Common myeloid progenitor, CD34-positive (primary cell): ENCODE results near the gene TIMM9.
"Not testable (repeated sequence)": the region's sequence is repeated elsewhere in the genome, so short reads cannot be mapped to it uniquely, and the experiment has no call there.

Source experiments
- CTCF ChIA-PET: fragments of 350-600 bp; sonication (Branson Sonifier 250); formaldehyde crosslinking; loops from one replicate; lab custom pipeline; 2021; ENCODE audit warnings: antibody characterized with exemption; lab: Charles Lee
- POLR2A ChIA-PET: fragments of 350-600 bp; sonication (Branson Sonifier 250); formaldehyde crosslinking; loops from one replicate; lab custom pipeline; 2021; ENCODE audit warnings: antibody characterized with exemption; lab: Charles Lee
- DNase-seq, 3 donors: peaks; one replicate each; pipeline versions ENCODE4 v3.0.0 to v3.0.0-alpha.2; 2013
- H3K27ac ChIP-seq, 2 experiments: 1 replicate in 1 of 2; 2 replicates in 1 of 2; pipeline ENCODE4 v1.7.0; 2013; ENCODE audit warnings: inconsistent platforms in 2 of 2, low read length in 2 of 2, mild to moderate bottlenecking in 2 of 2, low read depth in 1 of 2, moderate library complexity in 1 of 2; ENCODE audit not compliant: severe bottlenecking in 2 of 2, insufficient read depth in 1 of 2, poor library complexity in 1 of 2
- H3K27me3 ChIP-seq, 5 experiments: replicated peaks in 2 of 5; 1 replicate in 3 of 5; 2 replicates in 2 of 5; pipeline versions ENCODE4 v1.6.1 to v1.7.0; 2013; ENCODE audit warnings: low read length in 4 of 5, mild to moderate bottlenecking in 2 of 5, moderate library complexity in 2 of 5, inconsistent platforms in 1 of 5; ENCODE audit not compliant: insufficient read depth in 5 of 5, control insufficient read depth in 4 of 5
- H3K36me3 ChIP-seq, 4 experiments: 1 replicate in 2 of 4; 2 replicates in 2 of 4; pipeline versions ENCODE4 v1.6.1 to v1.7.0; 2013; ENCODE audit warnings: low read length in 3 of 4, control low read depth in 1 of 4, mild to moderate bottlenecking in 1 of 4; ENCODE audit not compliant: control insufficient read depth in 4 of 4, insufficient read depth in 4 of 4
- H3K4me1 ChIP-seq, 4 experiments: 1 replicate in 3 of 4; 2 replicates in 1 of 4; pipeline versions ENCODE4 v1.6.1 to v1.7.1; 2013; ENCODE audit warnings: low read length in 3 of 4, mild to moderate bottlenecking in 3 of 4, control low read depth in 1 of 4, inconsistent platforms in 1 of 4, moderate library complexity in 1 of 4; ENCODE audit not compliant: control insufficient read depth in 4 of 4, insufficient read depth in 4 of 4; ENCODE audit errors: control extremely low read depth in 1 of 4
- H3K4me3 ChIP-seq, 7 experiments: 1 replicate in 4 of 7; 2 replicates in 3 of 7; pipeline versions ENCODE4 v1.5.1 to v1.7.0; 2013; ENCODE audit warnings: mild to moderate bottlenecking in 7 of 7, low read length in 6 of 7, moderate library complexity in 6 of 7, inconsistent platforms in 2 of 7, low read depth in 2 of 7, control low read depth in 1 of 7; ENCODE audit not compliant: insufficient read depth in 4 of 7, control insufficient read depth in 1 of 7; ENCODE audit errors: extremely low read depth in 1 of 7
- H3K9me3 ChIP-seq, 5 experiments: 1 replicate in 4 of 5; 2 replicates in 1 of 5; pipeline versions ENCODE4 v1.6.1 to v1.7.1; 2013; ENCODE audit warnings: low read length in 4 of 5, mild to moderate bottlenecking in 2 of 5, inconsistent platforms in 1 of 5, low read depth in 1 of 5, moderate library complexity in 1 of 5; ENCODE audit not compliant: control insufficient read depth in 4 of 5, insufficient read depth in 2 of 5; ENCODE audit errors: control extremely low read depth in 1 of 5
- WGBS: methylation state at CpG from one replicate; pipeline ENCODE4 v1.1.5; 2013; ENCODE audit not compliant: insufficient coverage; 5-methylcytosine and 5-hydroxymethylcytosine counted together

Gene TIMM9

GRCh38 chr14:58426670-58427280 lies 556 bp downstream of the TIMM9 start:
- peak overlapping the region; percentile 98 to 99 for H3K27ac ChIP-seq
- ChIA-PET POLR2A (interaction anchor here (1.5 kb wide), 1 partner anchor 29 kb away, joined by 5 read pairs; no protein-coding TSS in a partner anchor), CTCF (interaction anchor here (1.1 to 4.3 kb wide), 3 partner anchors 17 to 61 kb away, joined by 3 to 19 read pairs (median 3); partner anchors contain the start of gene TOMM20L)
- peaks cover 0 to 15% (median 9%) of the 10 kb centered on the region in 4 experiments for H3K36me3 ChIP-seq
- 0% methylated on average over 33 of the region's 35 CpGs for WGBS
- DNase-seq, result peak in 1 of 3 donors; percentile 66
- no peaks in the 10 kb centered on the region for H3K9me3 ChIP-seq
- H3K27me3 ChIP-seq, result no peaks in the 10 kb centered on the region
- peaks cover 4 to 34% (median 21%) of the 10 kb centered on the region in 4 experiments for H3K4me1 ChIP-seq
- peak overlapping the region; percentile 84 to 100 (median 96) for H3K4me3 ChIP-seq

- POLR2A ChIA-PET, H3K4me1 ChIP-seq, CTCF ChIA-PET: not testable (repeated sequence)
Measured at GRCh38 chr14:58416934-58417333, 10.4 kb downstream of the TIMM9 start.

GRCh38 chr14:58415636-58416547 lies 11.4 kb downstream of the TIMM9 start:
- H3K4me3 ChIP-seq, result no peak overlapping the region
- DNase-seq, result peak in 2 of 3 donors; percentile 36 to 60
- peaks cover 2 to 9% (median 3%) of the 10 kb centered on the region in 5 experiments for H3K9me3 ChIP-seq
- CTCF ChIA-PET, result no interaction called here
- 99% methylated on average over 8 of the region's 10 CpGs for WGBS
- peaks cover 11 to 53% (median 24%) of the 10 kb centered on the region in 4 experiments for H3K36me3 ChIP-seq
- H3K4me1 ChIP-seq, result no peaks in the 10 kb centered on the region
- POLR2A ChIA-PET, result no interaction called here
- H3K27ac ChIP-seq, result no peak overlapping the region
- H3K27me3 ChIP-seq, result no peaks in the 10 kb centered on the region

More at GRCh38 chr14:58416934-58417333, 10.4 kb downstream of the TIMM9 start:
- H3K9me3 ChIP-seq, H3K27me3 ChIP-seq, H3K4me3 ChIP-seq, DNase-seq, H3K27ac ChIP-seq: not testable (repeated sequence)
- H3K36me3 ChIP-seq, result peaks cover 13 to 50% (median 28%) of the 10 kb centered on the region in 4 experiments
- WGBS, result 80% methylated on average over 1 of the region's 1 CpG

- CTCF ChIA-PET, result no interaction called here
- POLR2A ChIA-PET, result no interaction called here
- no peaks in the 10 kb centered on the region for H3K27me3 ChIP-seq
- H3K4me1 ChIP-seq, result no peaks in the 10 kb centered on the region
- peak in 1 of 3 donors; percentile 25 for DNase-seq
- H3K27ac ChIP-seq, result no peak overlapping the region
- WGBS, result no CpG with 5 or more reads among the region's 1 CpG
- H3K36me3 ChIP-seq, result peaks cover 14 to 63% (median 28%) of the 10 kb centered on the region in 4 experiments
- peaks cover 2 to 9% (median 3%) of the 10 kb centered on the region in 5 experiments for H3K9me3 ChIP-seq
- no peak overlapping the region for H3K4me3 ChIP-seq
Measured at GRCh38 chr14:58414845-58415244, 12.5 kb downstream of the TIMM9 start.

GRCh38 chr14:58408681-58409215 lies 18.6 kb downstream of the TIMM9 start:
- H3K36me3 ChIP-seq, result peaks cover 13 to 43% (median 24%) of the 10 kb centered on the region in 4 experiments
- POLR2A ChIA-PET, result no interaction called here
- DNase-seq, result no peak
- CTCF ChIA-PET, result interaction anchor here (1.9 kb wide), 1 partner anchor 12 kb away, joined by 5 read pairs; no protein-coding TSS in a partner anchor
- H3K27me3 ChIP-seq, result no peaks in the 10 kb centered on the region
- no peaks in the 10 kb centered on the region for H3K4me1 ChIP-seq
- no CpG with 5 or more reads among the region's 3 CpGs for WGBS
- H3K4me3 ChIP-seq, result no peak overlapping the region
- no peaks in the 10 kb centered on the region for H3K9me3 ChIP-seq
- H3K27ac ChIP-seq, result no peak overlapping the region

- POLR2A ChIA-PET, result interaction anchor here (0.6 kb wide), 1 partner anchor 1316 kb away, joined by 3 read pairs; no protein-coding TSS in a partner anchor
- CTCF ChIA-PET, result interaction anchor here (1.6 kb wide), 1 partner anchor 293 kb away, joined by 4 read pairs; no protein-coding TSS in a partner anchor
- peak in 2 of 3 donors; percentile 7 to 16 for DNase-seq
- no peaks in the 10 kb centered on the region for H3K9me3 ChIP-seq
- no peaks in the 10 kb centered on the region for H3K36me3 ChIP-seq
- H3K27ac ChIP-seq, result no peak overlapping the region
- 92% methylated on average over 2 of the region's 3 CpGs for WGBS
- H3K27me3 ChIP-seq, result no peaks in the 10 kb centered on the region
- H3K4me1 ChIP-seq, result peaks cover 0 to under 1% (median under 1%) of the 10 kb centered on the region in 4 experiments
- H3K4me3 ChIP-seq, result no peak overlapping the region
Measured at GRCh38 chr14:58401587-58401986, 25.7 kb downstream of the TIMM9 start.
